ENCODE results near the gene HHLA2. TPM values are rescaled to one million over a fixed set of nuclear protein-coding genes. Genes with fewer than 3 reads are reported as not detected.

The HHLA2 gene
- polyA plus RNA-seq, 3 donors, result 0.13 TPM; not detected in 2

DNA sequence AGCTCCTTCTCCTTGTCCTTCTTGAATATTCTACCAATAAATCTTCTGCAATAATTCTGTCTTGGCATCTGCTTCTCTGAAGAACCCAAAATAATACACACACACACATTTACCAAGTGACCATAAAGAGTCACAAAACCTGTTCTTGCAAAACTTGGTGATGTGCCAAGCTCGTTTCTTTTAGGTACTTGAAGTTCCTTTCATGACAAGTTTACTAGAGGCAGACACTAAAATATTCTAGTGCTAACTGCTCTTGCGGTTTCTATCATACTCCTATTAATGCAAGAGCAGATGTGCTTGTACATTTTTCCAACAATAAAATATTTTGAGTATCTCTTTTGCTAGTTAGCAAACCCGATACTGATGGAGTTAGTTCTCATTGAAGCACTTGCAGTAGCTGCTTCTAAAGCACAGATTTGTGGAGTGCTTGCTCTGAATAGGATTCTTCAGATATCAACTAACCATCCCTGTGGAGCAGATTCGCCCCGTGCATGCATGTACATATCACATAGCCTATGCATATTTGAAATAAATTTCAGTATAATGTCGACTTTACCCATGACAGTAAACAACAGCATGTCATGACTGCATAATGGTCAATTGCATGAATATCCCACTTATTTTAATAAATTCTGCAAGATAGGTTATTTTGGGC, 23.2 kb downstream of the HHLA2 start:
- WGBS (ENCODE audit: insufficient coverage), result 10% methylated on average over 1 of the region's 6 CpGs
- H3K9me3 ChIP-seq (replicated peaks in 1 of 2; ENCODE audit: control insufficient read depth in 1 of 2, insufficient read depth in 1 of 2, low read length in 2 of 2), result no peaks in the 10 kb centered on the region
- no peaks in the 10 kb centered on the region for H3K9me3 Mint-ChIP-seq
- H3K27me3 ChIP-seq (ENCODE audit: control insufficient read depth in 2 of 2, insufficient read depth in 2 of 2, low read length in 2 of 2), result no peaks in the 10 kb centered on the region
- H3K4me1 ChIP-seq (ENCODE audit: control insufficient read depth in 1 of 2, insufficient read depth in 2 of 2, low read length in 2 of 2), result no peaks in the 10 kb centered on the region
- no peak overlapping the region for H3K4me3 ChIP-seq (replicated peaks in 1 of 3; ENCODE audit: low read depth in 2 of 3, low read length in 3 of 3)
- peaks cover 6% of the 10 kb centered on the region for H3K4me1 Mint-ChIP-seq
- no peaks in the 10 kb centered on the region for H3K36me3 Mint-ChIP-seq
- H3K79me2 ChIP-seq (ENCODE audit: insufficient read depth, low read length), result no peaks in the 10 kb centered on the region
- peak overlapping the region; percentile 6 for H2AFZ ChIP-seq (ENCODE audit: insufficient read depth, low read depth, low read length, poor library complexity, severe bottlenecking)
- H3K27me3 Mint-ChIP-seq (ENCODE audit: low read depth in 3 of 3), result peaks cover 0 to 6% (median 0%) of the 10 kb centered on the region in 3 donors
- no peak overlapping the region for H3K4me2 ChIP-seq (replicated peaks; ENCODE audit: extremely low read depth, low read length, poor library complexity, severe bottlenecking)
- intact Hi-C loops (cut with micrococcal nuclease), result no loop called here
- no peak overlapping the region for H3K9ac ChIP-seq (ENCODE audit: insufficient read depth, low read length, poor library complexity, severe bottlenecking)
- peak overlapping the region in 1 of 7 donors; percentile 26 for H3K27ac Mint-ChIP-seq
- no peak overlapping the region for H3K4me3 Mint-ChIP-seq
- no peaks in the 10 kb centered on the region for H4K20me1 ChIP-seq (ENCODE audit: insufficient read depth, low read length)
- TF ChIP-seq, protein P1, sequence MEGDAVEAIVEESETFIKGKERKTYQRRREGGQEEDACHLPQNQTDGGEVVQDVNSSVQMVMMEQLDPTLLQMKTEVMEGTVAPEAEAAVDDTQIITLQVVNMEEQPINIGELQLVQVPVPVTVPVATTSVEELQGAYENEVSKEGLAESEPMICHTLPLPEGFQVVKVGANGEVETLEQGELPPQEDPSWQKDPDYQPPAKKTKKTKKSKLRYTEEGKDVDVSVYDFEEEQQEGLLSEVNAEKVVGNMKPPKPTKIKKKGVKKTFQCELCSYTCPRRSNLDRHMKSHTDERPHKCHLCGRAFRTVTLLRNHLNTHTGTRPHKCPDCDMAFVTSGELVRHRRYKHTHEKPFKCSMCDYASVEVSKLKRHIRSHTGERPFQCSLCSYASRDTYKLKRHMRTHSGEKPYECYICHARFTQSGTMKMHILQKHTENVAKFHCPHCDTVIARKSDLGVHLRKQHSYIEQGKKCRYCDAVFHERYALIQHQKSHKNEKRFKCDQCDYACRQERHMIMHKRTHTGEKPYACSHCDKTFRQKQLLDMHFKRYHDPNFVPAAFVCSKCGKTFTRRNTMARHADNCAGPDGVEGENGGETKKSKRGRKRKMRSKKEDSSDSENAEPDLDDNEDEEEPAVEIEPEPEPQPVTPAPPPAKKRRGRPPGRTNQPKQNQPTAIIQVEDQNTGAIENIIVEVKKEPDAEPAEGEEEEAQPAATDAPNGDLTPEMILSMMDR (IDR thresholded peaks at IDR 0.05), result no peak
- no peak for DNase-seq
- H3K27ac ChIP-seq (ENCODE audit: low read depth in 1 of 2, low read length in 2 of 2), result no peak overlapping the region
- no peaks in the 10 kb centered on the region for H3K36me3 ChIP-seq (replicated peaks in 1 of 2; ENCODE audit: control insufficient read depth in 1 of 2, insufficient read depth in 2 of 2, low read length in 2 of 2)

DNA sequence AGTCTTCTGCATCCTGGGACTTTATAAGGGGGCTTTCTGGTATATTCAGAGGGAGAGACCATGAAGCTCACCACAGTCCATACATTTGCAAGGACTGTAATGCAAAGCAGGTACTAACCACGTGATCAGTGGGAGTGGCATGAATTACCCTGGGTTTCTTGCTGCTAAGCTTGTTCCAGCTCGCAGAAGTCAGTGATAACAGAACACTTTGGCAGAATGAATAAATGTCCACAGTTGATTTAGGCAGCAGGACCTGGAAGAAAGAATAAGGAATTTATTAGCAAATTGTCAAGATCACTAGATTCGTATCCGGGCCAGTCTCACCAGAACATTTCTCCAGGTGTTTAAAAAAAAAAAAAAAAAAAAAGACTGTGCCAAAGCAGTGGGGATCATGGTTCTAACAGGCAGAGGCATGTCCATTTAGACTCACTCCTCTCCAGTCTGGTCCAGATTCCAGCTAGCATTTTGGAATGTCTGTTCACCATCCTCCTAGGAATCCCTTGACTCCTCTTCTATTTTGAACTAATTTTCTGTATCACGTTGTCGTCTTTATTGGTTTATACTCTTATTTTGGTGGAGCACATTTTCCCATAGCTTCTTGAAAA, 24.5 kb downstream of the HHLA2 start:
- Histone ChIP-seq H4K20me1 (ENCODE audit: insufficient read depth, low read length) (no peaks in the 10 kb centered on the region), H3K9me3 (replicated peaks in 1 of 2; ENCODE audit: control insufficient read depth in 1 of 2, insufficient read depth in 1 of 2, low read length in 2 of 2) (no peaks in the 10 kb centered on the region), H3K27me3 (ENCODE audit: control insufficient read depth in 2 of 2, insufficient read depth in 2 of 2, low read length in 2 of 2) (no peaks in the 10 kb centered on the region), H2AFZ (ENCODE audit: insufficient read depth, low read depth, low read length, poor library complexity, severe bottlenecking) (no peak overlapping the region), H3K4me3 (replicated peaks in 1 of 3; ENCODE audit: low read depth in 2 of 3, low read length in 3 of 3) (no peak overlapping the region), H3K79me2 (ENCODE audit: insufficient read depth, low read length) (no peaks in the 10 kb centered on the region), H3K4me1 (ENCODE audit: control insufficient read depth in 1 of 2, insufficient read depth in 2 of 2, low read length in 2 of 2) (no peaks in the 10 kb centered on the region), H3K4me2 (replicated peaks; ENCODE audit: extremely low read depth, low read length, poor library complexity, severe bottlenecking) (no peak overlapping the region), H3K9ac (ENCODE audit: insufficient read depth, low read length, poor library complexity, severe bottlenecking) (no peak overlapping the region), H3K36me3 (replicated peaks in 1 of 2; ENCODE audit: control insufficient read depth in 1 of 2, insufficient read depth in 2 of 2, low read length in 2 of 2) (no peaks in the 10 kb centered on the region), H3K27ac (ENCODE audit: low read depth in 1 of 2, low read length in 2 of 2) (no peak overlapping the region)
- H3K36me3 Mint-ChIP-seq, result peaks cover 0 to 3% of the 10 kb centered on the region in 2 donors
- intact Hi-C loops (cut with micrococcal nuclease), result no loop called here
- peak overlapping the region in 1 of 7 donors; percentile 48 for H3K27ac Mint-ChIP-seq
- H3K9me3 Mint-ChIP-seq, result peaks cover 3 to 6% (median 4%) of the 10 kb centered on the region in 7 donors
- no peak overlapping the region for H3K4me3 Mint-ChIP-seq
- no peak for DNase-seq
- 100% methylated on average over 3 of the region's 6 CpGs for WGBS (ENCODE audit: insufficient coverage)
- TF ChIP-seq, protein P1 (IDR thresholded peaks at IDR 0.05), result no peak
- H3K4me1 Mint-ChIP-seq, result peaks cover 6% of the 10 kb centered on the region
- H3K27me3 Mint-ChIP-seq (ENCODE audit: low read depth in 3 of 3), result peaks cover 0 to 6% (median 0%) of the 10 kb centered on the region in 3 donors
